ENCODE results near the gene CD1C.

DNA sequence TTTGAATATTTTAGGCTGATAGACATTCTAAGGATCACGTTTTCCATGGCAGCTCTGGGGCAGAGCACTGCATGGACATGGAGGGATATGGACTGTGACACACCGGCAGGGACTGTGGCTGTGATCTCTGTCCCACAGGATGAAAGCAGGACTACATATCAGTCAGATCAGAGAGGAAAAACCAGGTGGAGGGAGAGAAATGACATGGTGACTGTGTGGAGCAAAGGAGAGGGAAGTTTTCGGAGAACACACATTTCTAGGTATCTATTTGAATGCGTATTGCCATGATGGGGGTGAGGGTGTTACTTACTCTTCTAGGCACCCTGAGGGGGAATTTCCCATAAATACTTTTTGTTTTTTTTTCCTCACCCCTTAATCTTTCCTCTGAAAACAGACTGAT lies 3.2 kb upstream of the CD1C start:
- TF ChIP-seq, protein P1, sequence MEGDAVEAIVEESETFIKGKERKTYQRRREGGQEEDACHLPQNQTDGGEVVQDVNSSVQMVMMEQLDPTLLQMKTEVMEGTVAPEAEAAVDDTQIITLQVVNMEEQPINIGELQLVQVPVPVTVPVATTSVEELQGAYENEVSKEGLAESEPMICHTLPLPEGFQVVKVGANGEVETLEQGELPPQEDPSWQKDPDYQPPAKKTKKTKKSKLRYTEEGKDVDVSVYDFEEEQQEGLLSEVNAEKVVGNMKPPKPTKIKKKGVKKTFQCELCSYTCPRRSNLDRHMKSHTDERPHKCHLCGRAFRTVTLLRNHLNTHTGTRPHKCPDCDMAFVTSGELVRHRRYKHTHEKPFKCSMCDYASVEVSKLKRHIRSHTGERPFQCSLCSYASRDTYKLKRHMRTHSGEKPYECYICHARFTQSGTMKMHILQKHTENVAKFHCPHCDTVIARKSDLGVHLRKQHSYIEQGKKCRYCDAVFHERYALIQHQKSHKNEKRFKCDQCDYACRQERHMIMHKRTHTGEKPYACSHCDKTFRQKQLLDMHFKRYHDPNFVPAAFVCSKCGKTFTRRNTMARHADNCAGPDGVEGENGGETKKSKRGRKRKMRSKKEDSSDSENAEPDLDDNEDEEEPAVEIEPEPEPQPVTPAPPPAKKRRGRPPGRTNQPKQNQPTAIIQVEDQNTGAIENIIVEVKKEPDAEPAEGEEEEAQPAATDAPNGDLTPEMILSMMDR (IDR thresholded peaks at IDR 0.05; ENCODE audit: control extremely low read depth in 1 of 3, insufficient read depth in 1 of 3, low read depth in 1 of 3, low read length in 3 of 3), result no peak
- no peak for TF ChIP-seq EGR1 (IDR thresholded peaks at IDR 0.05; ENCODE audit: borderline replicate concordance, low read depth, low read length)
- no peak for TF ChIP-seq SUZ12 (IDR thresholded peaks at IDR 0.05; ENCODE audit: low read length)
- TF ChIP-seq CREB1 (IDR thresholded peaks at IDR 0.05), result no peak
- no peak for TF ChIP-seq CHD1 (IDR thresholded peaks at IDR 0.05; ENCODE audit: low read depth, low read length)
- no peak for TF ChIP-seq FOSL1 (IDR thresholded peaks at IDR 0.05; ENCODE audit: insufficient read depth, low read depth, low read length)
- no peak for TF ChIP-seq POLR2A (IDR thresholded peaks at IDR 0.05; ENCODE audit: control extremely low read depth in 1 of 2, low read depth in 2 of 2, low read length in 2 of 2)
